Peyer's patch (tissue), 4 donors: Measurements from ENCODE around the gene SCAMP2. TPM values are rescaled to one million over a fixed set of nuclear protein-coding genes. Genes with fewer than 3 reads are reported as not detected.

Source experiments
- DNase-seq, 3 donors: peaks; one replicate each; pipeline ENCODE4 v3.0.0-alpha.2; 2017 to 2019
- H3K27ac ChIP-seq, 4 donors: fragments of 200-600 bp; sonication (generic); one replicate each; pipeline ENCODE4 v1.5.1; 2016 to 2019
- H3K27me3 ChIP-seq, 2 donors: fragments of 200-600 bp; sonication (generic); one replicate each; pipeline ENCODE4 v1.5.1; 2019
- H3K36me3 ChIP-seq, 3 donors: fragments of 200-600 bp; sonication (generic); one replicate each; pipeline ENCODE4 v1.5.1; 2016 to 2019
- H3K4me1 ChIP-seq, 4 donors: fragments of 200-600 bp; sonication (generic); one replicate each; pipeline ENCODE4 v1.5.1; 2016 to 2019
- H3K4me3 ChIP-seq, 4 donors: fragments of 200-600 bp; sonication (generic); 1 replicate in 3 of 4; 2 replicates in 1 of 4; pipeline ENCODE4 v1.5.1; 2016 to 2019; ENCODE audit warnings: mild to moderate bottlenecking in 1 of 4
- H3K9me3 ChIP-seq, 4 donors: fragments of 200-600 bp; sonication (generic); one replicate each; pipeline ENCODE4 v1.5.1; 2016 to 2019; ENCODE audit warnings: mild to moderate bottlenecking in 1 of 4
- CTCF ChIP-seq, 6 experiments: fragments of 450-650 bp in 4 of 6; fragments of 200-600 bp in 2 of 6; sonication (generic) in 1 of 6; IDR thresholded peaks; one replicate each; pipeline ENCODE4 v1.5.1; 2017 to 2019; ENCODE audit warnings: antibody characterized with exemption in 6 of 6, mild to moderate bottlenecking in 3 of 6, moderate library complexity in 1 of 6
- POLR2A ChIP-seq, 2 donors: fragments of 450-650 bp; IDR thresholded peaks; one replicate each; pipeline ENCODE4 v1.5.1; 2017; ENCODE audit warnings: antibody characterized with exemption in 2 of 2, mild to moderate bottlenecking in 2 of 2, moderate library complexity in 2 of 2
- total RNA-seq, 4 donors: library from RNA; depleted of rRNA; stranded (reverse); fragments of >200 nt; gene quantifications; one replicate each; pipeline ENCODE4 v1.1.0, GENCODE V29; 2016

The SCAMP2 gene
- total RNA-seq, 4 donors from 2014 or later: 60.2 to 206 (median 151) TPM

- peak; percentile 54 to 85 (median 78) for DNase-seq
- H3K4me1 ChIP-seq: peaks cover 0 to 29% (median 0%) of the 10 kb centered on the region in 4 donors
- H3K9me3 ChIP-seq: no peaks in the 10 kb centered on the region
- peak; percentile 53 to 85 (median 70) for TF ChIP-seq CTCF (IDR thresholded peaks at IDR 0.05)
- TF ChIP-seq POLR2A (IDR thresholded peaks at IDR 0.05): no peak
- H3K36me3 ChIP-seq: peaks cover 0 to 37% (median 0%) of the 10 kb centered on the region in 3 donors
- no peak overlapping the region for H3K27ac ChIP-seq
- no peak overlapping the region for H3K4me3 ChIP-seq
- no peaks in the 10 kb centered on the region for H3K27me3 ChIP-seq
Measured at GRCh38 chr15:74835312-74835823, 37.8 kb downstream of the SCAMP2 start.

- Histone ChIP-seq H3K4me1 (peaks cover 0 to 22% (median 0%) of the 10 kb centered on the region in 4 donors), H3K27me3 (no peaks in the 10 kb centered on the region), H3K9me3 (no peaks in the 10 kb centered on the region), H3K36me3 (peaks cover 0 to 19% (median 0%) of the 10 kb centered on the region in 3 donors), H3K27ac (no peak overlapping the region), H3K4me3 (no peak overlapping the region)
- DNase-seq: no peak
- no peak for TF ChIP-seq CTCF (IDR thresholded peaks at IDR 0.05)
- no peak for TF ChIP-seq POLR2A (IDR thresholded peaks at IDR 0.05)
Measured at GRCh38 chr15:74833376-74834107, 39.6 kb downstream of the SCAMP2 start.

DNA sequence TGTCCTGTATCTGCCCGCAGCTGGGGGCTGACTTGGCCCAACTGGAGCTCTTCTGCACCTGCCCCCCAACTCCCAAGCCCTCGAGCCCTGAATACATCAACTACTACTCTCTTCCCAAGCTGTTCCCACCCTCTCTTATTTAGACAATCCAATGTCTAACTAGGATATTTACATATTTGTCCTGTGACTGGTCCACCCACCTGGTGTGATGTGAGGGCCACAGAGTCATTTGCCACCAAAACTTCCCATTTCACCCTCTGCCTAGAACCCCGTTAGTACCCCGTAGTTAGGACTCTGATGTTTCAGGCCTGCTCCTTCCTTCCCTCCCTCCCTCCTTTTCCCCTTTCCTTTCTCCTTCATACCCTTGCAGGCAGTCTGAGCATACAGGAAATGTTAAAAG lies 40.3 kb downstream of the SCAMP2 start:
- Histone ChIP-seq H3K27ac (peak overlapping the region in 1 of 4 donors; percentile 79), H3K27me3 (no peaks in the 10 kb centered on the region), H3K9me3 (no peaks in the 10 kb centered on the region), H3K4me1 (peaks cover 0 to 22% (median 0%) of the 10 kb centered on the region in 4 donors), H3K4me3 (no peak overlapping the region), H3K36me3 (peaks cover 0 to 14% (median 0%) of the 10 kb centered on the region in 3 donors)
- TF ChIP-seq POLR2A (IDR thresholded peaks at IDR 0.05): no peak
- no peak for TF ChIP-seq CTCF (IDR thresholded peaks at IDR 0.05)
- no peak for DNase-seq

DNA sequence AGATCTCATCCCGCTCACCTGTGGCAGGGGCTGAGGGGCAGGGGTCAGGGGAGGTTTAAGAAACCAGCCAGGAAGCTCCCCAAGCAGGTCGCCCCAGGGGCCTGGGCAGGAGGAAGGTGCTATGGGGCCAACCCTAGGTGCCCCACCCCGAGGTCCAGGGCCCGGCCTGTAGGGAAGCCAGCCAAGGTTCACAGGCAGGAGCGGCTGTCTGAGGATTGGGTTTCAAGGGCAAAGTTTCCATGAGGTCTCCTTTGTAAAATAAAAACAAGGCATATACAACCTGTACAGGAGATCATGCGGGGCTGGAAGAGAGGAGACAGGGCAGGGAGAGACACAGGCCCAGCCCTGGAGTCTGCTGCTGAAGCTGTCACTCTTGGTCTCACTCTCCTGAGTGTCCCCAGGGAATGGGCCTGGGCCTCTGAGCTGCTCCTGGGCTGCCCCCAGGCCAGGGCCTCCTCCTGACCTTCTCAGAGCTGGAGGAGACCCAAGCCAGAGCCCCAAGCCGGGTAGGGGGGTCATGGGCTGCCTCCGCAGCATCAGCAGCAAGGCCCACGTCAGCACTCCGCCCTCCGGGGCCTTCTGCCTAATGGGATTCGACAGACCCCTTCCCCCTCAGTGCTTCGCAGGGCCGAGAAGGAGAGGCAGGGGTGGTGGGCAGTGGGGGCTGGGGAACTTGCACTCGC lies 41.2 kb downstream of the SCAMP2 start:
- TF ChIP-seq POLR2A (IDR thresholded peaks at IDR 0.05) (no peak), CTCF (IDR thresholded peaks at IDR 0.05) (no peak)
- peaks cover 0 to under 1% of the 10 kb centered on the region in 2 donors for H3K27me3 ChIP-seq
- no peak overlapping the region for H3K4me3 ChIP-seq
- peak in 2 of 3 donors; percentile 81 to 83 for DNase-seq
- peaks cover 0 to 11% (median 0%) of the 10 kb centered on the region in 3 donors for H3K36me3 ChIP-seq
- H3K9me3 ChIP-seq: no peaks in the 10 kb centered on the region
- peaks cover 0 to 23% (median 0%) of the 10 kb centered on the region in 4 donors for H3K4me1 ChIP-seq
- peak overlapping the region in 3 of 4 donors; percentile 27 to 79 (median 51) for H3K27ac ChIP-seq

GRCh38 chr15:74830868-74831267 lies 42.3 kb downstream of the SCAMP2 start:
- peaks cover 0 to 5% of the 10 kb centered on the region in 2 donors for H3K27me3 ChIP-seq
- H3K4me3 ChIP-seq: no peak overlapping the region
- TF ChIP-seq POLR2A (IDR thresholded peaks at IDR 0.05): no peak
- TF ChIP-seq CTCF (IDR thresholded peaks at IDR 0.05): no peak
- DNase-seq: no peak
- no peak overlapping the region for H3K27ac ChIP-seq
- no peaks in the 10 kb centered on the region for H3K9me3 ChIP-seq
- no peaks in the 10 kb centered on the region for H3K36me3 ChIP-seq
- peaks cover 0 to 34% (median 2%) of the 10 kb centered on the region in 4 donors for H3K4me1 ChIP-seq
